Psoas muscle (tissue), 8 donors: ENCODE measurements around the gene TET2. TPM values are rescaled to one million over a fixed set of nuclear protein-coding genes. Genes with fewer than 3 reads are reported as not detected.
A peak's percentile ranks its signal among the peaks of the same experiment; 100 is the strongest.

Experiments used
- ATAC-seq, 4 donors: fragments of 200-7000 bp; cut with Tn5 transposase; one replicate each; pipeline ENCODE4 v1.9.1; 2020; ENCODE audit warnings: moderate library complexity in 3 of 4, mild to moderate bottlenecking in 2 of 4
- DNase-seq, 2 donors: peaks; one replicate each; pipeline ENCODE4 v3.0.0-alpha.2; 2020
- H3K27ac ChIP-seq: fragments of 200-600 bp; one replicate; pipeline ENCODE4 v1.8.0; 2022
- H3K27me3 ChIP-seq, 3 donors: fragments of 200-600 bp in 1 of 3; one replicate each; pipeline versions ENCODE4 v1.6.1 to v1.8.0; 2013 to 2022; ENCODE audit warnings: low read length in 2 of 3, mild to moderate bottlenecking in 2 of 3, moderate library complexity in 1 of 3; ENCODE audit not compliant: insufficient read depth in 3 of 3
- H3K36me3 ChIP-seq, 2 donors: fragments of 200-600 bp in 1 of 2; one replicate each; pipeline versions ENCODE4 v1.6.1 to v1.8.0; 2013 to 2022; ENCODE audit warnings: low read depth in 1 of 2, mild to moderate bottlenecking in 1 of 2, moderate library complexity in 1 of 2; ENCODE audit not compliant: insufficient read depth in 1 of 2
- H3K4me1 ChIP-seq: fragments of 200-600 bp; one replicate; pipeline ENCODE4 v1.8.0; 2022
- H3K4me3 ChIP-seq: fragments of 200-600 bp; one replicate; pipeline ENCODE4 v1.8.0; 2022; ENCODE audit warnings: mild to moderate bottlenecking
- H3K9me3 ChIP-seq: fragments of 200-600 bp; one replicate; pipeline ENCODE4 v1.8.0; 2022
- WGBS, 3 donors: extraction: QIAGEN DNeasy Blood & Tissue Kit; methylation state at CpG; one replicate each; pipeline versions ENCODE4 v1.1.6 to v1.1.7; 2013; 5-methylcytosine and 5-hydroxymethylcytosine counted together
- intact Hi-C, 2 donors: fragments of 100-400 bp; cut with DNase I; formaldehyde crosslinking; loops; one replicate each; pipeline versions ENCODE4 v1.11.0 to v1.14.2; 2022
- polyA plus RNA-seq, 3 donors: library from polyadenylated mRNA; stranded (reverse); fragments of 200-250 nt; gene quantifications; one replicate each; pipeline ENCODE4 v1.2.3, GENCODE V29; 2013
- total RNA-seq, 4 donors: library from RNA; stranded (reverse); fragmentation: NEBNext Ultra II Directional in 2 of 4; extraction: Animal tissue kit (Norgen Biotek cat#: 25700) in 2 of 4; gene quantifications; one replicate each; pipeline versions ENCODE4 v1.2.1 to v1.2.4, GENCODE V29; 2021 to 2023
- TF ChIP-seq, protein P1 (sequence below): fragments of 200-600 bp; IDR thresholded peaks from one replicate; pipeline ENCODE4 v1.8.0; 2022; ENCODE audit warnings: antibody characterized with exemption
- donor health status: healthy with polysubstance abuse.
- donor health status: DM: no; HTN: no; CAD: no; lungs with moderate emphysema.
- donor health status: Bipolar disorder and iron deficiency.
- donor health status: healthy.
- donor health status: DM: yes; HTN: yes; CAD: no.
- donor health status: DM: no; HTN: no; CAD: no.
- donor health status: DM: no; HTN: no; CAD: no.
- donor health status: DM: yes; HTN: yes; CAD: no.

Gene TET2
- total and polyA plus RNA-seq, 7 donors = 1.4 to 24.0 (median 12.4) TPM

DNA sequence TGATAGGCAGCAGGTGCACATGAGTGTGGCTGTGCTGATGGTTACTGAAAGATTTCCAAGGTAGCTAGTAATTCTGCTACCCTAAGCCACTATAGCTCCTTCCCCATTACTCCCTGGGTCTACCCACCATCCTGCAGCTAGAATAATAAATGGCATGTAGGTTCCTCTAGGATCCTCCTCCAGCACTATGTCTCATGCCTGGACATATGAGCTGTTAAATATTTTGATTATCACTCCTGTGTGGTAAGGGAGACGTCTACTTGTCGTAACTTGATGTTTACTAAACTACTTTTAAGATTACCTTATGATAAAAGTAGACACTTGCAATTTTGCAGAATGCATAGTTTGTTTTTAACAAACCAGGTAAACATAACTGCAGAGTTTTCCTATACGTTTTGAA is 35.5 kb downstream of the TET2 start:
- TF ChIP-seq, protein P1, sequence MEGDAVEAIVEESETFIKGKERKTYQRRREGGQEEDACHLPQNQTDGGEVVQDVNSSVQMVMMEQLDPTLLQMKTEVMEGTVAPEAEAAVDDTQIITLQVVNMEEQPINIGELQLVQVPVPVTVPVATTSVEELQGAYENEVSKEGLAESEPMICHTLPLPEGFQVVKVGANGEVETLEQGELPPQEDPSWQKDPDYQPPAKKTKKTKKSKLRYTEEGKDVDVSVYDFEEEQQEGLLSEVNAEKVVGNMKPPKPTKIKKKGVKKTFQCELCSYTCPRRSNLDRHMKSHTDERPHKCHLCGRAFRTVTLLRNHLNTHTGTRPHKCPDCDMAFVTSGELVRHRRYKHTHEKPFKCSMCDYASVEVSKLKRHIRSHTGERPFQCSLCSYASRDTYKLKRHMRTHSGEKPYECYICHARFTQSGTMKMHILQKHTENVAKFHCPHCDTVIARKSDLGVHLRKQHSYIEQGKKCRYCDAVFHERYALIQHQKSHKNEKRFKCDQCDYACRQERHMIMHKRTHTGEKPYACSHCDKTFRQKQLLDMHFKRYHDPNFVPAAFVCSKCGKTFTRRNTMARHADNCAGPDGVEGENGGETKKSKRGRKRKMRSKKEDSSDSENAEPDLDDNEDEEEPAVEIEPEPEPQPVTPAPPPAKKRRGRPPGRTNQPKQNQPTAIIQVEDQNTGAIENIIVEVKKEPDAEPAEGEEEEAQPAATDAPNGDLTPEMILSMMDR = no peak
- Histone ChIP-seq H3K36me3 (no peaks in the 10 kb centered on the region), H3K27ac (no peak overlapping the region), H3K4me3 (no peak overlapping the region), H3K27me3 (no peaks in the 10 kb centered on the region), H3K9me3 (no peaks in the 10 kb centered on the region), H3K4me1 (peaks cover 33% of the 10 kb centered on the region)
- DNase-seq = no peak
- intact Hi-C loops = no loop called here
- 54 to 68% (median 55%) methylated on average over 3 of the region's 3 CpGs for WGBS, 3 donors
- ATAC-seq = no peak

DNA sequence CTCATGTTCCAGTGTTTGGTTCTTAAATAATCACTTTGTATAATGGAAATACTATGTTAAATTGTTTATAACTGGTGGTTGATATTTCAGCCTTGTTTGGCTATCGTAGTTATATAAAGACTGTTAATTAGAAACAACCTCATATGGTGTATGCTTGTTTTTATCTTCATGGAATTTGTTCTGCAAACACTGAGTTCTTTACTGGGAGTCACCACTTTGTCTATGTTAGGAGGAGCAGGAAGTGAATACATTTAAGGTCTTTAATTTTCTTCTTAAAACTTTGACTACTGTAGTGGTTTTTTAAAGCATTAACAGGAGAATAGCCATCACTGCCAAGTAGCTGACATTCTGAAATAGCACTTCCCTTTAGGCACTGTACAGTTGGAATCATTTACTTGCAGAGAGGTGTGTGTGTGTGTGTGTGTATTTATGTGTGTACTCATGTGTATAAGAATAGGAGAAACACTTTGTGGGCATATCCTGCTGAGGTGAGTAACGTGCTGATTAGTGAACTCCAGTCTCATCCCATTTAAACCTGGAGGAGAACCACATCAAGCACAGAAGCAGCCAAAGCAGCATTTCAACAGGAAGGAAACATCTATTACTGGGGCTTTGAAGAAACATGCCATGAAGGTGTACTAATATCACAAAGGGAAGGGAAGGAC is 37.8 kb downstream of the TET2 start:
- no peak for ATAC-seq
- intact Hi-C loops = no loop called here
- no peaks in the 10 kb centered on the region for H3K9me3 ChIP-seq

DNA sequence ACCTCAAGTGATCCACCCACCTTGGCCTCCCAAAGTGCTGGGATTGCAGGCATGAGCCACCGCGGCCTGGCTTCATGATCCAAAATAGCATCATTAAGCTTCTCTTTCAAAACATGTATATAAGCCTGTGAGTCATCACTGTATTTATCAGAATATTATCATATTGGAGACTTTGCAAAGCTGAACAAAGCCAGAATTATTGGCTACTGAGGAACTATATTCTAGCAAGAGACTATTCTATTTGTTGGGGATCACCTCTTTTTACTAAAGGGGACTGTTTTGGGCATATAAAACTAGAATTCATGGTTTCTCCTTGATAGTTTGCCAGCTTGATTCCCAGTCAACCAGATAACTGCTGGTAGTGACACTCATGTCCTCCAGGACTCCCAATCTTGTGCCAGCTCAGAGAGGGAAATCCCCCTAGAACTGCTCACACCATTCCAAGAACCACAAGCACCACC is 40.1 kb downstream of the TET2 start:
- H3K4me3 ChIP-seq = no peak overlapping the region
- DNase-seq (peak in 1 of 2 donors; percentile 38), ATAC-seq (peak; percentile 36 to 80 (median 76))
- TF ChIP-seq, protein P1 = no peak
- WGBS, 3 donors = 25 to 41% (median 26%) methylated on average over 2 of the region's 2 CpGs
- no peaks in the 10 kb centered on the region for H3K36me3 ChIP-seq
- no peaks in the 10 kb centered on the region for H3K27me3 ChIP-seq
- intact Hi-C loops = no loop called here
- H3K4me1 ChIP-seq = peaks cover 38% of the 10 kb centered on the region
- H3K9me3 ChIP-seq = no peaks in the 10 kb centered on the region
- no peak overlapping the region for H3K27ac ChIP-seq

More for the DNA sequence above, 37.8 kb downstream of the TET2 start:
- no peak for DNase-seq
- H3K27ac ChIP-seq = no peak overlapping the region
- WGBS, 3 donors = 40 to 64% (median 49%) methylated on average over 2 of the region's 2 CpGs
- peaks cover 34% of the 10 kb centered on the region for H3K4me1 ChIP-seq
- no peak overlapping the region for H3K4me3 ChIP-seq
- TF ChIP-seq, protein P1 = no peak
- no peaks in the 10 kb centered on the region for H3K36me3 ChIP-seq
- no peaks in the 10 kb centered on the region for H3K27me3 ChIP-seq

DNA sequence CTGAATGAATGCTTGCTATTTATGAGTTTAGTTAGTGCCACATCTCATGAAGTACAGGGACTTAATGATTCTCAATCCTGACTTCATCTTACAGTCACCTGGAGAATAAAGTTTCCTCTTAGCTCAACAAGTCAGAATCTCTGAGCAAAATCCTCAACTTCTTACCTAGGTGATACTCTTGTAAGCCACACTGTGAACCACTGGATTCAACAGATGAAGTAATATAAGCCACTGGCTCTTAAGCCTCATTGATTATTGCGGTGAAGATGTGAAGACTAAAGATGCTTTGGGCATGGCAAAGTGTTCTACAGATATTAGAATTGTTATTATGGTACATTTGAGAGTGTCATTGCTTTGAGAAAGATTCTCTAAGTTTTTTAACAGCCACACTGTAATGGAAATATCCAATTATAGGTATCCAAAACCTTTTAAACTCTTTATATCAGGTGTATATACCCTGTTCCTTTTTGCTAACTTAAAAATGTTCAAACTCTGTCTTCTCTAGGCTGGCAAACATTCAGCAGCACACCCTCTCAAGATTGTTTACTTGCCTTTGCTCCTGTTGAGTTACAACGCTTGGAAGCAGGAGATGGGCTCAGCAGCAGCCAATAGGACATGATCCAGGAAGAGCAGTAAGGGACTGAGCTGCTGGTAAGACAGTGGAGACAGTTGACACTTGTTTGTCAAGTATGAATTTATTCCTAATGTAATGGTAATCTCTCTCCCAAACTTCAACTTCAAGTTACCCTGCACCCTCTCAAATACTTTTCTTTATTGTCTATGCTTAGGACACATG is 43.4 kb downstream of the TET2 start:
- Histone ChIP-seq H3K36me3 (peaks cover 0 to 4% of the 10 kb centered on the region in 2 donors), H3K27me3 (no peaks in the 10 kb centered on the region), H3K4me1 (peaks cover 35% of the 10 kb centered on the region), H3K9me3 (no peaks in the 10 kb centered on the region), H3K4me3 (no peak overlapping the region), H3K27ac (no peak overlapping the region)
- WGBS, 3 donors = 48 to 52% (median 49%) methylated on average over 2 of the region's 2 CpGs
- intact Hi-C loops = loop anchor here in 1 of 2 donors (5.0 kb wide), 1 partner anchor 43 kb away; the partner anchor contains the start of gene TET2
- DNase-seq (no peak), ATAC-seq (peak in 3 of 4 donors; percentile 42 to 65 (median 44))
- TF ChIP-seq, protein P1 = no peak
